Stimulated activated CD8-positive, alpha-beta memory T cell treated with anti-CD3 and anti-CD28 coated beads, Interleukin-12 subunit alpha, Interleukin-12 subunit beta, amount 100 ng/mL, for 24 hours (primary cell): ENCODE measurements around the gene PLIN5.
"Not testable (repeated sequence)": the region's sequence is repeated elsewhere in the genome, so short reads cannot be mapped to it uniquely, and the experiment has no call there.

Source experiments
- DNase-seq: peaks from one replicate; pipeline ENCODE4 v3.0.0-alpha.2; 2020; ENCODE audit errors: extremely low read depth

The PLIN5 gene

DNA sequence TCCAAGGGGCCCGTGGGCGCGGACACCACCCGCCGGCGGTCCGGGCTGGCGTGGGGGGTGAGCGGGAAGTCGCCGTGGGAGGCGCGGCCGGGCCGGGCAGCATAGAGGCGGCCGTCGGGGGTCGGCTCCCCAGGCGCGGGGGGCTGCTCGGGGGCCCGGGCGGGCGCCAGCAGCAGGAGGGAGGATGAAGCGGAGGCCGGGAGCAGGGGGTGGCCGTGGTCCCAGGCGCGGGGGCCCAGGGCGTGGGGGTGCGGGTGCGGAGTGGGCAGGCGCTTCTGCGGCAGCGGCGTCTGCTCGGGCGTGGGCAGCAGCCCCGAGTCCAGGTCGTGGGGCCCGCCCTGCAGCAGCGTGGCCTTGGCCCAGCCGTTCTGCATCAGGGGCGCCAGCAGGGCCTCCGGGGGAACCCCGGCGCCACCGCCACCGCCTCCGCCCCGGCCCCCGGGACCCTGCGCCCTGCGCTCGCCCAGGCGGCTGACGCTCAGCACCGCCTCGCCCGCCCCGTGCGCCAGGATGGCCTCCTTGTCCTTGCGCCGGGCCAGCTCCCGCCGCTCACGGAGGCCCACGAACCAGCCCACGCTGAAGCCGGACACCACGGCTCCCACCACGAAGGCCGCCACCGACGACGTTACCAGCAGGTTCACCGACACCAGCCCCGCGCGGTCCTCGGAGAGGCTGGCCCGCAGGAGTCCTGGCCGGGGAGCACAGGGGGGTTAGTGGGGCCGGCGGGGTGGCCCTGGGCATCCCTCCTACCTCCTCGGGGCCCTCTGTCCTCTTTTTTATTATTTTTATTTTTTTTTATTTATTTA lies 9.0 kb upstream of the PLIN5 start:
- no peak for DNase-seq

DNA sequence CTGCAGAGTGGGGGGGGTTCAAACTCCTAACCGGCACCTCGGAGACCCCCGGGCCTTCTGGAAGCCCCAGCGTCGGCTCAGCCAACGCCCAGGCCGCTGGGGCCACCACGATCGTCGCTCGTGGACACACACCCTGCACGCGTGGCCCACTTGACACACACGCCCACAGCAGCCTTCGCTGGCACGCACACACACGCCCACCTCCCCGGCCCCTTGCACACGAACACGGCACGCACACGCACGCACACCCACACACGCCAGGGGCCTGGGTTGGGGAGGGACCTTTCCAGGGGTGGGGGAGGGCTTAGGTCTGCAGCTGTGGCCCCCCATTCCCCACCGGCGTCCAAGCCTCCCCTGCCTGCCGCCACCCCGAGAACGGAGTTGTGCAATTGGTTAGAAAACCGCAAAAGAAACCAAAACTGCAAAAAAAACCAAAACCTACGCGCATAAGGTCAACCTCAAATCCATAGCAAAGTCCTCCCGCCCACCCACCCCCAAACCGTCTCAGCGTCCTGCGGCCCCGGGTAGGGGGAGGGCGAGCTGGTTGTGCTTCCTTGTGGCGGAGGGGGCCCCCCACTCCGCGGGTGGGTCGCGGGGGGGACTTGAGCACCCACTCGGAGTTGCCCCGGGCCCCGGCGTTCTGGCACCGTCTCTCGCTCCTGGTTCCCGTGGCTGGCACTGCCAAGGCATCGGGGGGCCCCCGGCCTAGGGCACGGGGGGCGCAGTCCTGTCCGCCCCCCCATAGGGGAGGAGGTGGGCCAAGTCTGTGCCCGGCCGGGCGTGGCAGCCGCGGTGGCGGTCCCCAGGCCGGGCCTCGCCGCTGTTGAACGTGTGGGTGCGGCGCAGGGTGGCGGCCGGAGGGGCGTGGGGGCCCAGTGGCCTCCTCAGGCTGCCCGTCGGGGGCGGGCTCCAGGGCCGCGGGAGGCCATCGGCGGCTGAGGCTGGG lies 8.1 kb upstream of the PLIN5 start:
- DNase-seq = no peak

GRCh38 chr19:4541806-4542145 lies 6.8 kb upstream of the PLIN5 start:
- not testable (repeated sequence) for DNase-seq

DNA sequence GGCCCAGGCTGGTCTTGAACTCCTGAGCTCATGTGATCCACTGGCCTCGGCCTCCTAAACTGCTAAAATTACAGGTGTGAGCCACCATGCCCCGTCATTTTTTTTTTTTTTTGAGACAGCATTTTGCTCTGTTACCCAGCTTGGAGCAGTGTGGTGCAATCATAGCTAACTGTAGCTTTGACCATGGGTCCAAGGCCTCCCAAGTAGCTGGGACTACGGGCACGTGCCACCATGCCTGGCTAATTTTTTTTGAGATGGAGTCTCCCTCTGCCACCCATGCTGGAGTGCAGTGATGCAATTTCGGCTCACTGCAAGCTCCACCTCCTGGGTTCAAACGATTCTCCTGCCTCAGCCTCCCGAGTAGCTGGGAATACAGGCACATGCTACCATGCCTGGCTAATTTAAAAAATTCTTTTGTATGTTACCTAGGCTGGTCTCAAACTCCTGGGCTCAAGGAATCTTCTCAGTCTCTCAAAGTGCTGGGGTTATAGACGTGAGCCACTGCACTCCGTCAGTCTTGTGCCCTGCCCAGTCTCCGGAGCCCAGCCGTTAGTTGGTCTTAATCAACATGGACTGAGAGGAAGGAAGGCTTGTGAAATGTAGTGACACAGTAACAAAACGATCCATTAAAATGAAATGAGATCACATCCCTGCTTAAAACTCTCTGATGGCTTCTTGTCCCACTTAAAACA lies 6.2 kb upstream of the PLIN5 start:
- no peak for DNase-seq

GRCh38 chr19:4539693-4540581 lies 4.9 kb upstream of the PLIN5 start, which contains the start of gene LRG1:
Gene LRG1, minus strand, starts transcription at chr19:4540036. Its CDS starts 23 bp downstream, at chr19:4540013.
- DNase-seq = no peak

- DNase-seq = no peak
Observed at GRCh38 chr19:4539169-4539692, 4.2 kb upstream of the PLIN5 start.

DNA sequence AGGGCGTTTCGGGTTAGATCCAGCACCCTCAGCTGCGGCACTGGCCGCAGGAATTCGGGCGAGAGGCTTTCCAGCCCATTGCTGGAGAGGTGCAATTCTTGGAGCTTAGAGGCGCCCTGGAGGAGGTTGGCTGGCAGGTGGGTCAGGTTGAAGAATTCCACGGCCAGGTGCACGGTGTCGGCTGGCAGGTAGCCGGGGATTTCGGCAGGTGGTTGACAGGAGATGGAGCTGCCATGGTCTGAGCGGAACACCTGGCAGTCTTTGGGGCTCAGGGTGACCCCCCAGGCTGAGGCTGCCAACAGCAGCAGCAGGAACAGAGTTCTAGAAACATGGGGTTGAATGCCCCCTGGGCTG lies 3.6 kb upstream of the PLIN5 start:
- DNase-seq = no peak

DNA sequence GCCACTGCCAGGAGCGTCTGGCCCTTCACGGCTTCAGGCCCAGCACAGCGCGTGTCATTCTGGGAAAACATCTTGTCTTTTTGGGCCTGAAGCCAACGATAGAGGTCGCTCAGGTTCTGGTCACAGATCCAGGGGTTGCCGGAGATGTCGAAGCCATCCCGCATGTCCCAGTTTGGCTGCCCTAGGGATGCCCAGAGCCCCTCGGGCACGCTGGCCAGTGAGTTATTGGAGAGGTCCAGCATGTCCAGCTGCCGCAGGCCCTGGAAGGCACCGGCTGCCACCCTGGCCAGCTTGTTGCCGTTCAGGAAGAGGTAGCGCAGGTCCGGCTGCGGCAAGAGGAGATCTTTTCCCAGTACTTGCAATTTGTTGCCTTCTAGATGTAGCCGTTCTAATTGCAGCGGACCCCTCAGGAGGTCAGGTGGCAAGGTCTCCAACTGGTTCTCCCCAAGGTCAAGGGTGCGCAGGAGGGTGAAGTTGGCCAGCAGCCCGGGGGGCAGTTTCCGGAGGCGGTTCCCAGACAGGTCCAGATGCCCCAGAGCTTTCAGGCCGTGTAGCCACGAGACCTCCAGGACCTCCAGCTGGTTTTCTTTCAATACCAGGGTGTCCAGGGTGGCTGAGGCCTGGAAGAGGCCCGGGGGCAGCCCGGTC lies 3.1 kb upstream of the PLIN5 start:
- DNase-seq = no peak

GRCh38 chr19:4536798-4537197 lies 1.8 kb upstream of the PLIN5 start:
- DNase-seq = no peak

GRCh38 chr19:4533835-4534424 lies 1.1 kb downstream of the PLIN5 start:
- no peak for DNase-seq

DNA sequence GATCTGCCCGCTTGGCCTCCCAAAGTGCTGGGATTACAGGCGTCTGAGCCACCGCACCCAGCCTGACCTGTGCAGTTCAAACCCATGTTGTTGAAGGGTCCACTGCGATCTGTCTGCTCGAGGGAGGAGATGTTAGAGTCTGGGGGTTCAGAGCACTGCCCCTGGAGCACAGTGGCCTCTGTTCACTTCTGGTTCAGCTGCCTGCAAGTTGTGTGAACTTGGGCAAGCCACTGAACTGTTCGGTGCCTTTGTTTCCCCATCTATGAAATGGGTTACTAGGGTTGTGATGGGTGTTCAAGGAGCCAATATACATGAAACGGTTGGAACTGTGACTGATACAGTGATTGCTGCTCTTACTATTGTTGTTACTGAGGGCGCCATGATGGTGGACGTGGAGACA lies 1.7 kb downstream of the PLIN5 start:
- DNase-seq = no peak

DNA sequence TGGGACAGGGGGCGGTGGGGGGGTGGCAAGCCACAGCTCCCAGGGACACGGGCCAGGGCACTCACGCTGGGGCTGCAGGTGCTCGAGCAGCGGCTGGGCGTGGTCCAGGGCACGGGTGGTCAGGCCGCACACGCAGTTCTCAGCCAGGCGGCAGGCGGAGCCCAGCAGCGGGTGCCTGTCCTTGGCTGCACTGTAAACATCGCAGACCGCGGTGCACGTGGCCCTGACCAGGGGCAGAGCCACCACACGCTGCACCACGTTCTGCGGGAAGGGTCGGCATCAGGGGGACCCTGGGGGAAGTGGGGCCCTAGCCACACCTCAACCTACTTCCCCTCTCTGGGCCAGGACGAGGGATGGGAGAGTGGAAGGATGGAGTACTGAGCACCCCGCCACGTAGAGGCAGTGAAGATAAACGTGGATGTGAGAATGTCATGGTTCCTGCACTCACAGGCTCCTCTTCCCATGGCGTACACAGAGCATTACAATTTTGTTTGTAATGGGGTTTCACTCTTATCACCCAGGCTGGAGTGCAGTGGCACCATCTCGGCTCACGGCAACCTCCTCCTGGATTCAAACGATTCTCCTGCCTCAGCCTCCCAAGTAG lies 3.4 kb downstream of the PLIN5 start:
- DNase-seq = no peak

DNA sequence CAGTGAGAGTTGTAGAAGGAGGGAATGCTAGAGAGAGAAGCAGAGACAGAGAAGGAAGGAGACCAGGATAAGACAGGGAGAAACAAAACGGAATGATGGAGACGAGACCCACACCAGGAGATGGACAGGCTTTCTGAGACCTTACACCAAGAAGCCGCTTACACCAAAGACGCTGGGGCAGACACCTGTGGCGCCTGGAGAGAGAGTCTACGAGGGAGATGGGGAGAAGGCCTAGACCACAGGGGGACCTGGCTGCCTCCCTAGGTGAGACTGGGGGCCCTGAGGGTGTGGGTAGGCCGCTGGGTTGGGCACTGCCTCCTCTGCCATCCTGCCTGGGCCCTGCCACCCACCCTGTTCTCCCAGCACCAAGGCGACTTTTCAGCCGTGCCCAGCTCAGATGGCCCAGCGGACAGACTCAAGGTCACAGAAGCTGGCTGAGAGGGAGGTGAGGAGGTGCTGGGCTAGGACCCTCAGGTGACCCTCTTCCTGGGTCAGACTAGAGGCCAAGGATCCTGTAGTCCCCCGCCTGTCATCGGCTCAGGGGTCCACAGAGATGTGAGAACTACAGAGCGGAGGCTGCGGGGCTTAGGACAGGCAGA lies 5.0 kb downstream of the PLIN5 start:
- DNase-seq = no peak

DNA sequence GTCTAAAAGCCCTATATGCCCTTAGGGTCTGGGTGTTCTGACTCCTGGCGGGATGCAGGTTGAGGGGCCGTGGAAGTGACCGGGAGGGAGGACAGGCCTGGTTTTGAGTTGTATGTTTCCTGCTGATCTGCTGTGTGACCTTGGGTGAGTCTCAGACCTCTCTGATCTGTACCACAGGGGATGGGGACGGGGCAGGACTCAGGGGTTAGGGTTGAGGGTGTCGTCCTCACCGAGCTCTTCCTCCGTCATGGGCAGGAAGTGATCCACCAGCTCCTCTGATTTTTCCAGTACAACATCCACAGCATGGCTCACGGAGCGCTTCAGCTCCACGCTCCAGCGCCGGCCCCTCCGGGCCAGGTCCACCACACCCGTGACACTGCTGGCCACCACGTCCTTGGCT lies 6.2 kb downstream of the PLIN5 start:
- no peak for DNase-seq

GRCh38 chr19:4527377-4527776 lies 7.6 kb downstream of the PLIN5 start:
- DNase-seq = not testable (repeated sequence)

DNA sequence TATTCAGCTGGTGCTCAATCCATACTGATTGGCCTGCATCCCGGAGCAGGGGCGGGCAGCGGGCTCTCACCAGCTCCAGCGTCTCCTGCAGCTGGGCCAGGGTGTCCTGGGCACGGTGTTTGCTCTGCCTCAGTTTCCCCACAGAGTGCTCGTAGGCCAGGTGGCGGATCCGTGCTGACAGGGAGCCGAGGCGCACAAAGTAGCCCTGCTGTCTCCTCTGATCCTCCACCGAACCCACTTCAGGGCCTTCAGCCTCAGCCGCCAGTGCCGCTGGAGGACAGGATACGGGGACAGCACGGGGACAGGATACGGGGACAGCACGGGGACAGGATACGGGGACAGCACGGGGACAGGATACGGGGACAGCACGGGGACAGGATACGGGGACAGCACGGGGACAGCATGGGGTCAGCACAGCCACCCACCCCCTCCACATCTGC lies 9.4 kb downstream of the PLIN5 start:
- DNase-seq = no peak

- peak; percentile 21 for DNase-seq
Observed at GRCh38 chr19:4524808-4525562, 10.0 kb downstream of the PLIN5 start.

DNA sequence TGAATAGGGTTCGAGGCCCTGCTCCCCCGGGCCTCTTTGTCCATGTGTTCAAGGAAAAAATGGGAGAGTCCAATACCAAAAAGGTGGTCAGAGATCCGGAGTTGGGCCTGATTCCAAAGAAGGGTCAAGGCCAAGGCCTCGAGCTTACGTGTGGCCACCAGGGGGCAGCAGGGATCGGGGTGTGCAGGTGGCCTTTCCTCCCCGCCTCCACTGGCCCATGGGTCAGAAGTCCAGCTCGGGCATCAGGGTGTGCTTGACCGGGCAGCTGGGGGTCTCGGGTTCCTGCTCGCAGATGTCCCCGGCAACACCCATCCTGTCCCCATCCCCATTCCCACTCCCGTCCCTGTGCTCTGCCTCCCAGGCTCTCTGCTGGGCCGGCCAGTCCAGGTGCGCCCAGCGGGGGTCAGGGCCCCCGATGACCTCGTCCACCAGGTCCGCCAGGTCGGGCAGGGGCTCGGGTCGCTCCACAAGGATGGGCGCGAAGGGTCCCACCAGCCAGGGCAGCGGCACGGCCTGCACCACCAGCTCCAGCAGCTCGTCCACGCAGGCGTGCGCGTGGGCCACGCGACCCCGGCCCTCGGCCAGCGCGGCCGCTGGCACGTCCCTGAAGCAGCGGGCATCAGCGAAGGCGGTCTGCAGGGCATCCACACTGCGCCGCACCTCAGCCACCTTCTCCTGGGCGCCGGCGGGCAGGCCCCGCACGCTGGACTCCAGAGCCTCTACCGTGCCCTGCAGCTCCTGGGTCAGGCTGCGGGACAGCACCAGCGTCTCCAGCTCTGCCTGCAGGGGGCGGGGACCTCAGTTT lies 11.5 kb downstream of the PLIN5 start:
- no peak for DNase-seq
